ENCODE results near the gene SF1. TPM values are rescaled to one million over a fixed set of nuclear protein-coding genes. Genes with fewer than 3 reads are reported as not detected.

The SF1 gene
- total and polyA plus RNA-seq, 2 of the 8 experiments (the other 6 are each of a cell fraction or from before 2014, with no cell fraction given): 72.7 to 353 TPM

GRCh38 chr11:64799623-64800302 lies 21.4 kb upstream of the SF1 start:
- H2BK15ac ChIP-seq (ENCODE audit: low read length): no peak overlapping the region
- TF ChIP-seq GABPA (IDR thresholded peaks at IDR 0.05; ENCODE audit: borderline replicate concordance, insufficient read depth, low read length) (no peak), ATF3 (IDR thresholded peaks at IDR 0.05; ENCODE audit: insufficient read depth, low read depth, low read length) (no peak), NANOG (IDR thresholded peaks at IDR 0.05; ENCODE audit: insufficient read depth, low read depth, low read length, poor library complexity, severe bottlenecking) (no peak), SAP30 (IDR thresholded peaks at IDR 0.05; ENCODE audit: insufficient read depth, insufficient replicate concordance, low read length) (no peak), POLR2A (IDR thresholded peaks at IDR 0.05; ENCODE audit: control extremely low read depth in 1 of 2, low read depth in 2 of 2, low read length in 2 of 2) (no peak), KDM4A (IDR thresholded peaks at IDR 0.05; ENCODE audit: low read depth, low read length, severe bottlenecking) (no peak), ASH2L (IDR thresholded peaks at IDR 0.05; ENCODE audit: low read length) (no peak), JUN (IDR thresholded peaks at IDR 0.05; ENCODE audit: low read depth, low read length) (no peak), MAFK (IDR thresholded peaks at IDR 0.05; ENCODE audit: low read depth, low read length) (no peak), EGR1 (IDR thresholded peaks at IDR 0.05; ENCODE audit: borderline replicate concordance, low read depth, low read length) (no peak)

More at GRCh38 chr11:64799623-64800302, 21.4 kb upstream of the SF1 start:
- no peaks in the 10 kb centered on the region for H3K79me2 ChIP-seq (ENCODE audit: control insufficient read depth in 1 of 2, insufficient read depth in 2 of 2, low read length in 2 of 2)
- no peak overlapping the region for H3K14ac ChIP-seq (ENCODE audit: insufficient read length)
- CTCF ChIA-PET (ENCODE audit: partially characterized antibody): interaction anchor here (0.6 to 4.4 kb wide), 12 partner anchors 8 to 95 kb away, joined by 3 to 21 read pairs (median 4); no protein-coding TSS in a partner anchor
- H3K23ac ChIP-seq (ENCODE audit: insufficient read length): no peak overlapping the region
- peaks cover 2% of the 10 kb centered on the region in 2 experiments for H4K20me1 ChIP-seq (replicated peaks in 1 of 2; ENCODE audit: control insufficient read depth in 1 of 2, insufficient read depth in 2 of 2, low read length in 2 of 2)
- H3K27me3 ChIP-seq (replicated peaks in 1 of 4; ENCODE audit: control insufficient read depth in 3 of 4, extremely low read depth in 1 of 4, insufficient read depth in 3 of 4, low read length in 3 of 4): no peaks in the 10 kb centered on the region
- POLR2A ChIA-PET (ENCODE audit: partially characterized antibody): interaction anchor here (0.5 to 2.7 kb wide), 9 partner anchors 12 to 63 kb away, joined by 3 to 7 read pairs (median 3); no protein-coding TSS in a partner anchor
- H3K79me1 ChIP-seq (ENCODE audit: low read depth, low read length): no peaks in the 10 kb centered on the region; the same call in 1 of the 2 replicates
- no peak overlapping the region for H3K56ac ChIP-seq (replicated peaks; ENCODE audit: insufficient read length, low read depth, low read length)
- H3K4me2 ChIP-seq (ENCODE audit: insufficient read depth in 1 of 2, low read depth in 2 of 2, low read length in 2 of 2): no peak overlapping the region
- no peak overlapping the region for H2BK5ac ChIP-seq (ENCODE audit: low read depth, low read length)
- no peak overlapping the region for H4K91ac ChIP-seq (replicated peaks; ENCODE audit: insufficient read length, low read length)
- H3K4ac ChIP-seq (replicated peaks; ENCODE audit: insufficient read length, low read depth, low read length): no peak overlapping the region
- no peak overlapping the region for H2BK20ac ChIP-seq (ENCODE audit: low read length)
- H4K8ac ChIP-seq (ENCODE audit: extremely low read depth, insufficient read depth, low read length): peak overlapping the region; percentile 20; the same call in 1 of the 2 replicates
- DNase-seq (ENCODE audit: low read depth in 1 of 2, low spot score in 2 of 2) (no peak), FAIRE-seq (no peak)
- no peak overlapping the region for H2BK12ac ChIP-seq (ENCODE audit: low read depth, low read length)
- peaks cover 2 to 5% (median 4%) of the 10 kb centered on the region in 4 experiments; a peak in 3 of 8 replicates for H3K36me3 ChIP-seq (ENCODE audit: control insufficient read depth in 2 of 4, insufficient read depth in 4 of 4, low read length in 3 of 4)
- no peak overlapping the region for H2AFZ ChIP-seq (ENCODE audit: low read length)
- H3K9me3 ChIP-seq (ENCODE audit: insufficient read depth in 2 of 2, low read depth in 1 of 2, low read length in 1 of 2): no peaks in the 10 kb centered on the region
- H2AK5ac ChIP-seq (ENCODE audit: low read depth, low read length): no peak overlapping the region
- H3K23me2 ChIP-seq (ENCODE audit: low read depth, low read length): peaks cover 8% of the 10 kb centered on the region; the same call in 1 of the 2 replicates
- H3K4me1 ChIP-seq (replicated peaks in 1 of 4; ENCODE audit: control insufficient read depth in 3 of 4, insufficient read depth in 4 of 4, low read length in 3 of 4): peaks cover 0 to 12% (median 5%) of the 10 kb centered on the region in 4 experiments; a peak in 5 of 7 replicates
- no peak overlapping the region for H4K5ac ChIP-seq (ENCODE audit: insufficient read length, low read depth, low read length)
- no peak overlapping the region for H3K9ac ChIP-seq (replicated peaks in 1 of 4; ENCODE audit: extremely low read depth in 1 of 4, low read depth in 3 of 4, low read length in 3 of 4)
- no peak overlapping the region for H3K18ac ChIP-seq (ENCODE audit: extremely low read depth, low read length)
- WGBS, 2 experiments (ENCODE audit: extremely low coverage in 1 of 2, insufficient coverage in 1 of 2, insufficient read length in 1 of 2, insufficient replicate concordance in 2 of 2, low coverage in 1 of 2, low lambda C conversion rate in 2 of 2, missing lambda C conversion rate in 1 of 2): 91% methylated on average over 14 of the region's 14 CpGs; no CpG with 5 or more reads in 1 of the 2 experiments
- H2BK120ac ChIP-seq (replicated peaks; ENCODE audit: low read depth, low read length): no peak overlapping the region
- H3K27ac ChIP-seq (ENCODE audit: low read depth, low read length): no peak overlapping the region
- H3K4me3 ChIP-seq (ENCODE audit: extremely low read depth in 1 of 4, insufficient read depth in 2 of 4, low read depth in 3 of 4, low read length in 4 of 4): no peak overlapping the region

Data from H1 (cell line).